Right lobe of liver (tissue), 6 donors: Measurements from ENCODE around the gene NOL4L. TPM values are rescaled to one million over a fixed set of nuclear protein-coding genes. Genes with fewer than 3 reads are reported as not detected.

Experiments
- ATAC-seq, 4 donors: fragments of 200-7000 bp; cut with Tn5 transposase; one replicate each; pipeline ENCODE4 v1.9.1; 2020; ENCODE audit warnings: mild to moderate bottlenecking in 4 of 4, moderate library complexity in 4 of 4
- DNase-seq, 3 donors: peaks; one replicate each; pipeline ENCODE4 v3.0.0-alpha.2; 2020
- H3K27ac ChIP-seq, 3 donors: fragments of 200-600 bp; one replicate each; pipeline ENCODE4 v1.8.0; 2022
- H3K27me3 ChIP-seq, 2 donors: fragments of 200-600 bp; one replicate each; pipeline ENCODE4 v1.8.0; 2022
- H3K36me3 ChIP-seq, 4 donors: fragments of 200-600 bp; sonication (generic) in 1 of 4; one replicate each; pipeline versions ENCODE4 v1.5.1 to v1.8.0; 2017 to 2022; ENCODE audit warnings: control low read depth in 1 of 4
- H3K4me1 ChIP-seq, 4 donors: fragments of 200-600 bp; sonication (generic) in 1 of 4; one replicate each; pipeline versions ENCODE4 v1.5.1 to v1.8.0; 2017 to 2022; ENCODE audit warnings: control low read depth in 1 of 4
- H3K4me3 ChIP-seq, 3 donors: fragments of 200-600 bp; one replicate each; pipeline ENCODE4 v1.8.0; 2022
- H3K9me3 ChIP-seq, 4 donors: fragments of 200-600 bp; sonication (generic) in 1 of 4; one replicate each; pipeline versions ENCODE4 v1.5.1 to v1.8.0; 2017 to 2022; ENCODE audit warnings: control low read depth in 1 of 4
- CTCF ChIP-seq, 4 donors: fragments of 200-600 bp in 3 of 4; fragments of 450-650 bp in 1 of 4; IDR thresholded peaks; one replicate each; pipeline versions ENCODE4 v1.5.1 to v1.8.0; 2016 to 2022; ENCODE audit warnings: antibody characterized with exemption in 4 of 4, mild to moderate bottlenecking in 2 of 4
- POLR2A ChIP-seq: fragments of 450-650 bp; IDR thresholded peaks from one replicate; pipeline ENCODE4 v1.6.1; 2017; ENCODE audit warnings: antibody characterized with exemption, mild to moderate bottlenecking
- WGBS: methylation state at CpG from one replicate; pipeline ENCODE4 v1.1.6; 2018; ENCODE audit warnings: low coverage, low lambda C conversion rate; ENCODE audit not compliant: insufficient coverage; ENCODE audit errors: missing lambda C conversion rate; 5-methylcytosine and 5-hydroxymethylcytosine counted together
- intact Hi-C, 2 donors: fragments of 100-400 bp; cut with DNase I; formaldehyde crosslinking; loops; one replicate each; pipeline versions ENCODE4 v1.11.2 to v1.14.1; 2022
- total RNA-seq, 6 experiments: library from RNA; depleted of rRNA in 2 of 6; stranded (reverse); fragments of >200 nt in 2 of 6; fragmentation: NEBNext Ultra II Directional in 3 of 6; extraction: Animal tissue kit (Norgen Biotek cat#: 25700) in 3 of 6; gene quantifications; one replicate each; pipeline versions ENCODE4 v1.1.0 to v1.2.4, GENCODE V29; 2016 to 2023
- donor health status: DM: no; HTN: yes; CAD: no.
- donor health status: DM: no; HTN: no; CAD: no.
- donor health status: DM: no; HTN: no; CAD: no.
- donor health status: DM: no; HTN: yes; CAD: no.
- donor health status: DM: no; HTN: yes; CAD: no.

Gene NOL4L
- total RNA-seq, 6 experiments from 2014 or later: 4.3 to 6.5 (median 5.7) TPM

DNA sequence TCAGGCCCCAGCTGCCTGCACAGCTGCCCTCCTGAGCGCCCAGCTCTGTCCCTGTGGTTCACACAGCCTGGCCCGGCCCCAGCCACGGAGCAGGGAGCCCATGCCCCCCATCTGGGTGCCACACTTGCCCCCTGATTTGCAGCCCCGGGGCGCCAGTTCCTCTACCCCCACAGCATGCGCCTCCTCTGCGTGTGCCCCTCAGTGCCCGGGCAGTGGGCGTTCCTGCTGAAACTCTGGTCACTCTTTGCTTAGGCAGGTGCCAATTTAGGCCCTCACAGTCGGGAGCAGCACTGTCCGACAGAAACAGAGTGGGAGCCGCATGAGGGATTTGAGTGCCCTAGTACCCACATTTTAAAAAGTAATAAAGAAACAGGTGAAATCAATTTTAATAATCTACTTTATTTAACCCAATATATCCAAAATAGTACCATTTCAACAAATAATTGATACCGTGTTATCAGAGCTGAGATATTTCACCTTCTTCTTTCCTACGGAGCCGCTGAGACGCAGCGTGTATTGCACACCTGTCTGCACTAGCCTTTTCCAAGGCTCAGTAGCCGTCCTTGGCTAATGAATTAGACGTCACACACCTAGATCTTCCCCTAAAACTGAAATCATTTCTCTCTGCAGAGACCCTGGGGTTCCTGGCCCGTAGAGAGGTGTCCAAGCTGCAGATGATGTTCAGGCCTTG is 120.6 kb downstream of the NOL4L start:
- intact Hi-C loops: no loop called here
- TF ChIP-seq POLR2A (no peak), CTCF (IDR thresholded peaks at IDR 0.05) (no peak)
- H3K27me3 ChIP-seq: no peaks in the 10 kb centered on the region
- 65% methylated on average over 17 of the region's 20 CpGs for WGBS
- peak overlapping the region; percentile 69 to 78 (median 76) for H3K27ac ChIP-seq
- H3K4me1 ChIP-seq: peaks cover 0 to 43% (median 25%) of the 10 kb centered on the region in 4 donors
- H3K36me3 ChIP-seq: no peaks in the 10 kb centered on the region
- ATAC-seq (peak in 2 of 4 donors; percentile 13 to 22), DNase-seq (peak in 1 of 3 donors; percentile 36)
- H3K4me3 ChIP-seq: no peak overlapping the region
- no peaks in the 10 kb centered on the region for H3K9me3 ChIP-seq

DNA sequence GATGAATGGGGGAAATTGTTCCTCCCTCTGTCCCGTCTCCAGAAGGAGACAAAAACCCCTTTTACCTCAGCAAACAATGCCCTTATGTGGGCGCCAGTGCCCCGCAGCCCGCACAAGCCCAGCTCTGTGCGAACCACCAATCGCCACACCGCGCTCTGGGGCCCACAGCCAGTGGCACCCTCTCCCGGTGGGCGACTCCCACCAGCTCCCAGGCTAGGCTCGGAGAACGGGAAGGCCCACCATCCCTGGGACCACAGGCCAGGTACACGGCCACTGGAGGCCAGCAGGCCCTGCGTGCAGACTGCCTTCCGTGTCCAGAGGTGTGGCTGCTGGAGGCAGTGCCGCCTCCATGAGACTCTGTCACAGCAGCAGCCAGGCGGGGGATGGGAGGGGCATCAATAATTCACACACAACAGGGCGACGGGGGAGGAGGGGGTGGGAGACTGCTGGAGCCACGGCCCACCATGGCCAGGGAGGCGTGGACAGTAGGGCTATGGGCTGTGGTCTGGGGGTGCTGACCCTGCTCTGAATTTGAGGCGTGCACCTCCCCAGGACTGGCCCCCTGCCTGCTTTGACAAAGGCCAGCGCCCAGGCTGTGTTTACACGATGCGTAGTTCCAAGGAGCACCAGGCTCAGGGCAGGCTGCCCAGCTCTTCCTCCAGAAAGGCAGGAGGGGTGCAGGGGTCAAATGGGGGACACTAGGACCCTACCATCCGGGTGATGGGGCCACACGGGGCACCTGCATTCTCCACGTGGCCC is 121.3 kb downstream of the NOL4L start:
- peak; percentile 73 to 86 (median 85) for DNase-seq
- TF ChIP-seq POLR2A: no peak
- peak in 1 of 4 donors; percentile 4 for TF ChIP-seq CTCF (IDR thresholded peaks at IDR 0.05)
- no peaks in the 10 kb centered on the region for H3K9me3 ChIP-seq
- intact Hi-C loops: no loop called here
- H3K27me3 ChIP-seq: no peaks in the 10 kb centered on the region
- H3K36me3 ChIP-seq: no peaks in the 10 kb centered on the region
- WGBS: 80% methylated on average over 6 of the region's 28 CpGs
- H3K4me3 ChIP-seq: no peak overlapping the region
- ATAC-seq: peak; percentile 56 to 81 (median 76)
- peaks cover 0 to 43% (median 25%) of the 10 kb centered on the region in 4 donors for H3K4me1 ChIP-seq
- peak overlapping the region in 2 of 3 donors; percentile 54 to 76 for H3K27ac ChIP-seq

DNA sequence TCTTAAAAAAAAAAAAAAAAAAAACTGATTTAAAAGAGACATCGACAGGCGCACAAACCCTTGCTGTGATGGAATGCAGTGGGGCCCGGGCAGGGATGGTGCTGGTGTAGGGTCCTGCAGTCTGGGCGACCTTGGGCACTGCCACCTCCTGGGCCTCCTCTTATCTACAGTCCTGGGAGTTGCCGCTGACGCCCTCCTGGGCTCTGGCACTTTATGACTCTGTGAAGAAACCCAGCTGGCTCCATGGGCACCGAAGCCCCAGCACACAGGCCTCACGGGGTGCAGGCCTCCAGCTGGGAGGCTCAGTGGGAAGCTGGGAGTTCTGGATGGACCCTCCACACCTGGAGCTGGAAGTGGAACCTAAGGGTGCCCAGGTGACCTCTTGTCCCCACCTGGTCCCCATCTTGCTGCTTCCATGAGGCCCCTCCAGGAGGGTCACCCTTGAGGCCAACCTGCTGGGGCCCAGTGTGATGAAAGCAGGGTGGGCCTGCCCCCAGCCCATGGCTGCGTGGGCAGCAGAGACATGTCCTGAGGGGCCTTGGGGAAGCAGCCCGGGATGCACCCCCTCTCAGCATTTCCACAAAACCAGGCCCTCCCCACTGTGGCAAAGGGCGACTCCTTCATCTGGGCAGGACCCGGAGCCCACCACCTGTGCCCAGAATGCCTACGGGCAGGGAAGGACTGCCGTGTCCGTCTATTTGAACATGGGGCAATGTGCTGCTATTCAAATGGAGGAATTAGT is 122.1 kb downstream of the NOL4L start:
- peak overlapping the region in 1 of 3 donors; percentile 76 for H3K27ac ChIP-seq
- no peak for ATAC-seq

More for the DNA sequence above, 122.1 kb downstream of the NOL4L start:
- H3K4me1 ChIP-seq: peaks cover 0 to 45% (median 25%) of the 10 kb centered on the region in 4 donors
- no peaks in the 10 kb centered on the region for H3K36me3 ChIP-seq
- TF ChIP-seq CTCF (IDR thresholded peaks at IDR 0.05) (no peak), POLR2A (no peak)
- no peaks in the 10 kb centered on the region for H3K9me3 ChIP-seq
- DNase-seq: peak in 1 of 3 donors; percentile 17
- WGBS: 80% methylated on average over 5 of the region's 15 CpGs
- H3K27me3 ChIP-seq: no peaks in the 10 kb centered on the region
- intact Hi-C loops: no loop called here
- no peak overlapping the region for H3K4me3 ChIP-seq
